ENCODE data around the gene TSC22D1.

GRCh38 chr13:44498502-44498901 lies 77.6 kb downstream of the TSC22D1 start:
- TF ChIP-seq, protein P1, sequence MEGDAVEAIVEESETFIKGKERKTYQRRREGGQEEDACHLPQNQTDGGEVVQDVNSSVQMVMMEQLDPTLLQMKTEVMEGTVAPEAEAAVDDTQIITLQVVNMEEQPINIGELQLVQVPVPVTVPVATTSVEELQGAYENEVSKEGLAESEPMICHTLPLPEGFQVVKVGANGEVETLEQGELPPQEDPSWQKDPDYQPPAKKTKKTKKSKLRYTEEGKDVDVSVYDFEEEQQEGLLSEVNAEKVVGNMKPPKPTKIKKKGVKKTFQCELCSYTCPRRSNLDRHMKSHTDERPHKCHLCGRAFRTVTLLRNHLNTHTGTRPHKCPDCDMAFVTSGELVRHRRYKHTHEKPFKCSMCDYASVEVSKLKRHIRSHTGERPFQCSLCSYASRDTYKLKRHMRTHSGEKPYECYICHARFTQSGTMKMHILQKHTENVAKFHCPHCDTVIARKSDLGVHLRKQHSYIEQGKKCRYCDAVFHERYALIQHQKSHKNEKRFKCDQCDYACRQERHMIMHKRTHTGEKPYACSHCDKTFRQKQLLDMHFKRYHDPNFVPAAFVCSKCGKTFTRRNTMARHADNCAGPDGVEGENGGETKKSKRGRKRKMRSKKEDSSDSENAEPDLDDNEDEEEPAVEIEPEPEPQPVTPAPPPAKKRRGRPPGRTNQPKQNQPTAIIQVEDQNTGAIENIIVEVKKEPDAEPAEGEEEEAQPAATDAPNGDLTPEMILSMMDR (IDR thresholded peaks at IDR 0.05), result no peak
- TF ChIP-seq EP300 (IDR thresholded peaks at IDR 0.05) (no peak), POLR2A (IDR thresholded peaks at IDR 0.05) (no peak)
